Stimulated activated CD4-positive, alpha-beta T cell treated with anti-CD3 and anti-CD28 coated beads, Interleukin-2, amount 100 ng/mL, for 24 hours (primary cell): ENCODE results near the gene KCNIP3.
"Not testable (repeated sequence)": the region's sequence is repeated elsewhere in the genome, so short reads cannot be mapped to it uniquely, and the experiment has no call there.

Experiments used
- DNase-seq, 2 donors: peaks; one replicate each; pipeline ENCODE4 v3.0.0-alpha.2; 2020

The KCNIP3 gene

GRCh38 chr2:95433373-95433772 lies 136.2 kb downstream of the KCNIP3 start:
- not testable (repeated sequence) for DNase-seq

GRCh38 chr2:95433973-95434372 lies 136.8 kb downstream of the KCNIP3 start:
- DNase-seq, result not testable (repeated sequence)

DNA sequence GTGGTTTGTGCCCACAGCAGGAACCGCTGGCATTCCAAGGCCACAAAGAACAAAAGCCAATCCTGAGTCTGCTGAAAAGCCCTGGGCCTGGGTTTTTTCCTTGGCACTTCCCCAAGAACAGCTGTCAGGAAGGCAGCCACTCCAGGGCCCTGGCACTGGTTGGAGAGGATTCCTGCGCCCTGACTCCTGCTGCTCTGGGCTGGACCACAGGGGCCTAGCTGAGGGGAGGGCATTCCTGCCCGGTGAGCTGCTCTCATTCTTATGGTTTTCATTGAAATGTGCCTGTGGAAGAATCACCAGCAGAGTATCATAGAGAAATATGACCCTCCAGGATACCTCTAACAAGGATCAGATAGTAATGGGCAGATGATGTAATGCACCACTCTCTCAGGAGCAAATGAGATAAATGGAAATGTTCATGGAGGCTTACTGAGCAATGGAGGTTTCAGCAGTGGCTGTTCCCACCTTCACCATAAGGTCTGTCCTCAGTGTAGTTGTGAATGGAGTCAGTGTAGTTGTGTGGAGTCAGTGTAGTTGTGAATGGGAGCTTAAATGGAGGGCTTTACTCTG lies 137.4 kb downstream of the KCNIP3 start:
- DNase-seq, result not testable (repeated sequence)

GRCh38 chr2:95435162-95435871 lies 138.2 kb downstream of the KCNIP3 start:
- not testable (repeated sequence) for DNase-seq
